Keratinocyte (primary cell): ENCODE measurements around the gene MSI2.

Experiments used
- EZH2 ChIP-seq: IDR thresholded peaks from one replicate; pipeline ENCODE4 v1.6.1; 2012; ENCODE audit warnings: inconsistent platforms, mild to moderate bottlenecking, low read length, moderate library complexity
- TF ChIP-seq, protein P1 (sequence below), 3 experiments: IDR thresholded peaks in 1 of 3; conservative IDR thresholded peaks in 1 of 3; optimal IDR thresholded peaks in 1 of 3; 2 replicates in 2 of 3; 3 replicates in 1 of 3; pipeline versions ENCODE3 to v1.5.1; 2011; ENCODE audit warnings: low read length in 3 of 3, mild to moderate bottlenecking in 3 of 3, moderate library complexity in 2 of 3, control low read depth in 1 of 3, inconsistent platforms in 1 of 3; ENCODE audit not compliant: insufficient read depth in 2 of 3; ENCODE audit errors: extremely low read depth in 1 of 3

DNA sequence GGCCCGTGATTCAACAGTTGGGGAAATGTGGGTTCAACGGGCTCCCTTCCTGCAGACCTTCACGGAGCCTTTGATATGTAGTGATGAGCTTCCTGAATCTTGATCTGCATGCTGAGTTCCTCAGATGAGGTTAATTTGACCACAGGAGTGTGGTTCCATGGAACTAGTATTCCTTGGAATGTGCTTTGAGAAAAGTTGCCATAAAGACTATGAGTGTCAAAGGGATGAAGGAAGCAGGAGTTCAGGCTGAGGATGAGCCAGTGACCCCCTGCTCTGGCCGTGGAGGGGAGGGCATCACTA lies 229.2 kb downstream of the MSI2 start:
- TF ChIP-seq, protein P1, sequence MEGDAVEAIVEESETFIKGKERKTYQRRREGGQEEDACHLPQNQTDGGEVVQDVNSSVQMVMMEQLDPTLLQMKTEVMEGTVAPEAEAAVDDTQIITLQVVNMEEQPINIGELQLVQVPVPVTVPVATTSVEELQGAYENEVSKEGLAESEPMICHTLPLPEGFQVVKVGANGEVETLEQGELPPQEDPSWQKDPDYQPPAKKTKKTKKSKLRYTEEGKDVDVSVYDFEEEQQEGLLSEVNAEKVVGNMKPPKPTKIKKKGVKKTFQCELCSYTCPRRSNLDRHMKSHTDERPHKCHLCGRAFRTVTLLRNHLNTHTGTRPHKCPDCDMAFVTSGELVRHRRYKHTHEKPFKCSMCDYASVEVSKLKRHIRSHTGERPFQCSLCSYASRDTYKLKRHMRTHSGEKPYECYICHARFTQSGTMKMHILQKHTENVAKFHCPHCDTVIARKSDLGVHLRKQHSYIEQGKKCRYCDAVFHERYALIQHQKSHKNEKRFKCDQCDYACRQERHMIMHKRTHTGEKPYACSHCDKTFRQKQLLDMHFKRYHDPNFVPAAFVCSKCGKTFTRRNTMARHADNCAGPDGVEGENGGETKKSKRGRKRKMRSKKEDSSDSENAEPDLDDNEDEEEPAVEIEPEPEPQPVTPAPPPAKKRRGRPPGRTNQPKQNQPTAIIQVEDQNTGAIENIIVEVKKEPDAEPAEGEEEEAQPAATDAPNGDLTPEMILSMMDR (optimal IDR thresholded peaks at IDR 0.05 in 1 of 3, IDR thresholded peaks at IDR 0.05 in 1 of 3, conservative IDR thresholded peaks at IDR 0.05 in 1 of 3; ENCODE audit: extremely low read depth in 1 of 3, insufficient read depth in 2 of 3, low read length in 3 of 3), result no peak
- TF ChIP-seq EZH2, result no peak
